H1 (cell line): ENCODE data around the gene MLC1. TPM values are rescaled to one million over a fixed set of nuclear protein-coding genes. Genes with fewer than 3 reads are reported as not detected.

Source experiments
- CTCF ChIA-PET: fragments of 300-600 bp; sonication (Branson Sonifier 250); formaldehyde crosslinking; loops from one replicate; lab custom pipeline; 2021; ENCODE audit not compliant: partially characterized antibody; lab: Charles Lee
- POLR2A ChIA-PET: fragments of 300-600 bp; sonication (Branson Sonifier 250); formaldehyde crosslinking; loops from one replicate; lab custom pipeline; 2021; ENCODE audit warnings: inconsistent platforms; ENCODE audit not compliant: partially characterized antibody; lab: Charles Lee
- DNase-seq, 2 experiments: peaks; one replicate each; pipeline versions ENCODE4 v3.0.0 to v3.0.0-alpha.2; 2010 to 2022; ENCODE audit warnings: low spot score in 2 of 2, low read depth in 1 of 2, mixed read lengths in 1 of 2
- FAIRE-seq: peaks from 2 replicates; lab custom pipeline; 2011; peaks lifted over from hg19 to GRCh38; lab: Jason Lieb, UNC
- H2AFZ ChIP-seq: 2 replicates; pipeline ENCODE4 v1.8.1; 2012; ENCODE audit warnings: low read length, inconsistent platforms
- H2AK5ac ChIP-seq: 2 replicates; pipeline ENCODE4 v1.6.1; 2013; ENCODE audit warnings: low read depth, low read length
- H2BK120ac ChIP-seq: replicated peaks from 2 replicates; pipeline ENCODE3; 2013; ENCODE audit warnings: low read depth, low read length, inconsistent platforms
- H2BK12ac ChIP-seq: 2 replicates; pipeline ENCODE4 v1.6.1; 2013; ENCODE audit warnings: low read depth, low read length
- H2BK15ac ChIP-seq: 2 replicates; pipeline ENCODE4 v1.6.1; 2013; ENCODE audit warnings: low read length
- H2BK20ac ChIP-seq: 2 replicates; pipeline ENCODE4 v1.6.1; 2013; ENCODE audit warnings: low read length
- H2BK5ac ChIP-seq: 2 replicates; pipeline ENCODE4 v1.6.1; 2013; ENCODE audit warnings: low read depth, low read length
- H3K14ac ChIP-seq: 2 replicates; pipeline ENCODE4 v1.6.1; 2013; ENCODE audit warnings: inconsistent platforms; ENCODE audit not compliant: insufficient read length
- H3K18ac ChIP-seq: 2 replicates; pipeline ENCODE4 v1.6.1; 2013; ENCODE audit warnings: low read length; ENCODE audit errors: extremely low read depth
- H3K23ac ChIP-seq: 2 replicates; pipeline ENCODE4 v1.6.1; 2013; ENCODE audit warnings: inconsistent platforms; ENCODE audit not compliant: insufficient read length
- H3K23me2 ChIP-seq: 2 replicates; pipeline ENCODE4 v1.6.1; 2013; ENCODE audit warnings: low read depth, low read length
- H3K27ac ChIP-seq: 2 replicates; pipeline ENCODE4 v1.6.1; 2011; ENCODE audit warnings: low read depth, low read length, inconsistent platforms
- H3K27me3 ChIP-seq, 4 experiments: replicated peaks in 1 of 4; 1 replicate in 1 of 4; 2 replicates in 3 of 4; pipeline versions ENCODE4 v1.6.1 to v1.8.1; 2011 to 2013; ENCODE audit warnings: low read length in 3 of 4, mild to moderate bottlenecking in 3 of 4, inconsistent platforms in 2 of 4, mixed read lengths in 2 of 4, moderate library complexity in 1 of 4; ENCODE audit not compliant: control insufficient read depth in 3 of 4, insufficient read depth in 3 of 4; ENCODE audit errors: extremely low read depth in 1 of 4
- H3K36me3 ChIP-seq, 4 experiments: 2 replicates each; pipeline versions ENCODE4 v1.6.1 to v1.8.1; 2011 to 2013; ENCODE audit warnings: mild to moderate bottlenecking in 4 of 4, low read length in 3 of 4, moderate library complexity in 2 of 4, control low read depth in 1 of 4, inconsistent platforms in 1 of 4; ENCODE audit not compliant: insufficient read depth in 4 of 4, control insufficient read depth in 2 of 4
- H3K4ac ChIP-seq: replicated peaks from 2 replicates; pipeline ENCODE3; 2013; ENCODE audit warnings: low read length, low read depth, mixed read lengths, inconsistent platforms; ENCODE audit not compliant: insufficient read length
- H3K4me1 ChIP-seq, 4 experiments: replicated peaks in 1 of 4; 1 replicate in 1 of 4; 2 replicates in 3 of 4; pipeline versions ENCODE4 v1.6.1 to v1.8.1; 2011 to 2013; ENCODE audit warnings: low read length in 3 of 4, inconsistent platforms in 2 of 4, mixed read lengths in 1 of 4; ENCODE audit not compliant: insufficient read depth in 4 of 4, control insufficient read depth in 3 of 4
- H3K4me2 ChIP-seq, 2 experiments: 2 replicates each; pipeline versions ENCODE4 v1.6.1 to v1.8.1; 2011 to 2013; ENCODE audit warnings: low read depth in 2 of 2, low read length in 2 of 2, control low read depth in 1 of 2, inconsistent platforms in 1 of 2, mild to moderate bottlenecking in 1 of 2; ENCODE audit not compliant: insufficient read depth in 1 of 2
- H3K4me3 ChIP-seq, 4 experiments: fragments of 200-600, 300-600 bp in 1 of 4; sonication (generic), shearing (Covaris generic), sonication (Bioruptor Twin) in 1 of 4; 2 replicates each; pipeline versions ENCODE4 v1.5.1 to v1.8.1; 2011 to 2016; ENCODE audit warnings: low read length in 4 of 4, low read depth in 3 of 4, control low read depth in 2 of 4, inconsistent platforms in 2 of 4, mild to moderate bottlenecking in 2 of 4, mixed read lengths in 1 of 4, moderate library complexity in 1 of 4; ENCODE audit not compliant: insufficient read depth in 2 of 4; ENCODE audit errors: extremely low read depth in 1 of 4
- H3K56ac ChIP-seq: replicated peaks from 2 replicates; pipeline ENCODE3; 2013; ENCODE audit warnings: low read depth, mild to moderate bottlenecking, mixed read lengths, low read length, inconsistent platforms; ENCODE audit not compliant: insufficient read length
- H3K79me1 ChIP-seq: 2 replicates; pipeline ENCODE4 v1.6.1; 2013; ENCODE audit warnings: low read depth, low read length, control low read depth
- H3K79me2 ChIP-seq, 2 experiments: 2 replicates each; pipeline versions ENCODE4 v1.6.1 to v1.8.1; 2012 to 2013; ENCODE audit warnings: low read length in 2 of 2, mild to moderate bottlenecking in 2 of 2, inconsistent platforms in 1 of 2; ENCODE audit not compliant: insufficient read depth in 2 of 2, control insufficient read depth in 1 of 2
- H3K9ac ChIP-seq, 4 experiments: replicated peaks in 1 of 4; 1 replicate in 1 of 4; 2 replicates in 3 of 4; pipeline versions ENCODE4 v1.6.1 to v1.8.1; 2011 to 2013; ENCODE audit warnings: low read depth in 3 of 4, low read length in 3 of 4, control low read depth in 2 of 4, mild to moderate bottlenecking in 2 of 4, moderate library complexity in 2 of 4, inconsistent platforms in 1 of 4; ENCODE audit errors: extremely low read depth in 1 of 4
- H3K9me3 ChIP-seq, 2 experiments: 2 replicates each; pipeline versions ENCODE4 v1.6.1 to v1.8.1; 2012 to 2013; ENCODE audit warnings: mild to moderate bottlenecking in 2 of 2, moderate library complexity in 2 of 2, control low read depth in 1 of 2, inconsistent platforms in 1 of 2, low read depth in 1 of 2, low read length in 1 of 2, mixed read lengths in 1 of 2; ENCODE audit not compliant: insufficient read depth in 2 of 2
- H4K20me1 ChIP-seq, 2 experiments: replicated peaks in 1 of 2; 2 replicates each; pipeline versions ENCODE3 to v1.8.1; 2011 to 2013; ENCODE audit warnings: inconsistent platforms in 2 of 2, low read length in 2 of 2, mild to moderate bottlenecking in 1 of 2; ENCODE audit not compliant: insufficient read depth in 2 of 2, control insufficient read depth in 1 of 2
- H4K5ac ChIP-seq: 2 replicates; pipeline ENCODE4 v1.6.1; 2013; ENCODE audit warnings: low read length, low read depth, mixed read lengths, inconsistent platforms; ENCODE audit not compliant: insufficient read length
- H4K8ac ChIP-seq: 2 replicates; pipeline ENCODE4 v1.8.0; 2013; ENCODE audit warnings: mild to moderate bottlenecking, moderate library complexity, low read length, inconsistent platforms; ENCODE audit not compliant: insufficient read depth; ENCODE audit errors: extremely low read depth
- H4K91ac ChIP-seq: replicated peaks from 2 replicates; pipeline ENCODE3; 2013; ENCODE audit warnings: low read length, mixed read lengths, inconsistent platforms; ENCODE audit not compliant: insufficient read length
- CREB1 ChIP-seq: IDR thresholded peaks from 2 replicates; pipeline ENCODE4 v1.6.1; 2012; ENCODE audit warnings: inconsistent platforms
- CTBP2 ChIP-seq: IDR thresholded peaks from 2 replicates; pipeline ENCODE4 v1.7.0; 2011; ENCODE audit warnings: borderline replicate concordance, mild to moderate bottlenecking, moderate library complexity, mixed read lengths, low read length; ENCODE audit not compliant: insufficient read depth, insufficient read length
- GABPA ChIP-seq: IDR thresholded peaks from 2 replicates; pipeline ENCODE4 v1.6.1; 2011; ENCODE audit warnings: mild to moderate bottlenecking, low read length, moderate library complexity, borderline replicate concordance; ENCODE audit not compliant: insufficient read depth
- POLR2AphosphoS5 ChIP-seq: IDR thresholded peaks from 2 replicates; pipeline ENCODE4 v1.6.1; 2011; ENCODE audit warnings: low read depth, low read length
- RFX5 ChIP-seq: IDR thresholded peaks from 2 replicates; pipeline ENCODE4 v1.6.1; 2011; ENCODE audit warnings: low read depth, low read length, improper control_type of control experiment, borderline replicate concordance
- SAP30 ChIP-seq: fragments of 300-600 bp; sonication (generic); IDR thresholded peaks from 2 replicates; pipeline ENCODE4 v1.7.1; 2012; ENCODE audit warnings: low read length, moderate library complexity, mild to moderate bottlenecking, inconsistent platforms; ENCODE audit not compliant: insufficient read depth, insufficient replicate concordance
- WGBS, 2 experiments: shearing (Covaris generic) in 1 of 2; methylation state at CpG; one replicate each; pipeline versions ENCODE4 v1.1.6 to v1.1.7; 2013 to 2015; ENCODE audit warnings: low lambda C conversion rate in 2 of 2, mixed read lengths in 2 of 2, inconsistent platforms in 1 of 2, low coverage in 1 of 2, missing lambda C conversion rate in 1 of 2; ENCODE audit not compliant: insufficient replicate concordance in 2 of 2, insufficient coverage in 1 of 2, insufficient read length in 1 of 2; ENCODE audit errors: extremely low coverage in 1 of 2, missing lambda C conversion rate in 1 of 2; 5-methylcytosine and 5-hydroxymethylcytosine counted together
- polyA plus RNA-seq, 7 experiments: library from polyadenylated mRNA; depleted of rRNA in 3 of 7; stranded (reverse) in 5 of 7; unstranded in 2 of 7; fragments of >200 nt in 5 of 7; fragments of 200-250 nt in 2 of 7; gene quantifications; 1 replicate in 5 of 7; 2 replicates in 1 of 7; 4 replicates in 1 of 7; pipeline versions ENCODE4 v1.2.1 to v1.2.3, GENCODE V29; 2011 to 2013; ENCODE audit warnings: missing spikeins in 2 of 7, mixed read lengths in 2 of 7
- total RNA-seq: library from RNA; stranded (reverse); fragmentation: NEBNext Ultra II Directional; extraction: Animal tissue kit (Norgen Biotek cat#: 25700); gene quantifications from 2 replicates; pipeline ENCODE4 v1.2.1, GENCODE V29; 2021
- TF ChIP-seq, protein P1 (sequence below): IDR thresholded peaks from 2 replicates; pipeline ENCODE4 v1.6.1; 2012; ENCODE audit warnings: low read length, inconsistent platforms

The MLC1 gene
- total and polyA plus RNA-seq, 2 of the 8 experiments (the other 6 are each of a cell fraction or from before 2014, with no cell fraction given) = 0.20 TPM; not detected in 1

DNA sequence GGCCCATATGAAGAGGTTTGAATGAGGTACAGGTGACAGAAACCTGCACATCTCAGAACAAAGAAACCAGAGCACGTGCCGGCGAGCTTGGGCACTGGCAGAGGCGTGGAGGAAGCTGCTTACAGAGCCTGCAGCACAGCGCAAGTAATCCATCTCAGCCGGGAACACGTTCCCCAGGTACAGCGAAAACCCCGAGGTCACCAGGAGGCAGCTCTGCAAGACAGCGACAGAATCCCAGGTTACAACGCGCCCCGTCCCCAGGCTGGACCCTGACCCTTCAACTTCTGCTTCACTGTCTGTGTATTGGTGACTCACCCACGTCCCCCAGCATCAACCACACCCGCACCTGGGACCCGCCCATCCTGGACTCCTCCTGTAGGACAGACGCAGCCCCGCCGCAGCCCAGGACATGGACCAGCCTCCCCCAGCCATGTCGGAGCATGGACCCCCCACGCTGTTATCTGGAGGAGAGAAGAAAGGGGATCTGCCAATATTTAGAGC, 2.2 kb downstream of the MLC1 start:
- H4K91ac ChIP-seq = no peak overlapping the region
- H3K79me1 ChIP-seq = no peaks in the 10 kb centered on the region
- H3K18ac ChIP-seq = no peak overlapping the region
- no peak overlapping the region for H3K56ac ChIP-seq
- H3K9ac ChIP-seq = no peak overlapping the region
- H2BK120ac ChIP-seq = no peak overlapping the region
- peak overlapping the region; percentile 12; the same call in 1 of the 2 replicates for H4K8ac ChIP-seq
- H2AFZ ChIP-seq = no peak overlapping the region
- no peak overlapping the region for H2AK5ac ChIP-seq
- H2BK15ac ChIP-seq = no peak overlapping the region
- H2BK12ac ChIP-seq = no peak overlapping the region
- no peak overlapping the region for H3K4me3 ChIP-seq
- 95% methylated on average over 21 of the region's 21 CpGs; no CpG with 5 or more reads in 1 of the 2 experiments for WGBS, 2 experiments
- H3K23ac ChIP-seq = no peak overlapping the region
- no peaks in the 10 kb centered on the region for H3K23me2 ChIP-seq
- H2BK20ac ChIP-seq = no peak overlapping the region
- DNase-seq (no peak), FAIRE-seq (no peak)
- no peaks in the 10 kb centered on the region for H3K79me2 ChIP-seq
- H4K5ac ChIP-seq = no peak overlapping the region
- no peaks in the 10 kb centered on the region; a peak in 2 of 7 replicates for H3K27me3 ChIP-seq
- H3K36me3 ChIP-seq = no peaks in the 10 kb centered on the region
- no peaks in the 10 kb centered on the region for H3K9me3 ChIP-seq
- H3K27ac ChIP-seq = no peak overlapping the region
- no peak overlapping the region for H3K4me2 ChIP-seq
- H3K4me1 ChIP-seq = peaks cover 0 to 14% (median 7%) of the 10 kb centered on the region in 4 experiments; a peak in 5 of 7 replicates
- POLR2A ChIA-PET = no interaction called here
- no peak overlapping the region for H2BK5ac ChIP-seq
- H4K20me1 ChIP-seq = no peaks in the 10 kb centered on the region
- no peak overlapping the region for H3K14ac ChIP-seq
- H3K4ac ChIP-seq = no peak overlapping the region
- CTCF ChIA-PET = interaction anchor here (0.9 to 1.3 kb wide), 3 partner anchors 10 to 24 kb away, joined by 3 to 7 read pairs (median 3); no protein-coding TSS in a partner anchor
- TF ChIP-seq SAP30 = no peak
- TF ChIP-seq CREB1 = no peak
- TF ChIP-seq RFX5 = no peak
- no peak for TF ChIP-seq POLR2AphosphoS5
- no peak for TF ChIP-seq GABPA
- TF ChIP-seq, protein P1, sequence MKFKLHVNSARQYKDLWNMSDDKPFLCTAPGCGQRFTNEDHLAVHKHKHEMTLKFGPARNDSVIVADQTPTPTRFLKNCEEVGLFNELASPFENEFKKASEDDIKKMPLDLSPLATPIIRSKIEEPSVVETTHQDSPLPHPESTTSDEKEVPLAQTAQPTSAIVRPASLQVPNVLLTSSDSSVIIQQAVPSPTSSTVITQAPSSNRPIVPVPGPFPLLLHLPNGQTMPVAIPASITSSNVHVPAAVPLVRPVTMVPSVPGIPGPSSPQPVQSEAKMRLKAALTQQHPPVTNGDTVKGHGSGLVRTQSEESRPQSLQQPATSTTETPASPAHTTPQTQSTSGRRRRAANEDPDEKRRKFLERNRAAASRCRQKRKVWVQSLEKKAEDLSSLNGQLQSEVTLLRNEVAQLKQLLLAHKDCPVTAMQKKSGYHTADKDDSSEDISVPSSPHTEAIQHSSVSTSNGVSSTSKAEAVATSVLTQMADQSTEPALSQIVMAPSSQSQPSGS = no peak
- no peak for TF ChIP-seq CTBP2
